M059J (cell line): ENCODE data around the gene KIRREL3. TPM values are rescaled to one million over a fixed set of nuclear protein-coding genes. Genes with fewer than 3 reads are reported as not detected.

Experiments
- DNase-seq: peaks from one replicate; pipeline ENCODE4 v3.0.0-alpha.2; 2012; ENCODE audit warnings: low read depth
- total RNA-seq: library from RNA; depleted of rRNA; stranded (reverse); fragments of >200 nt; shearing (Covaris generic); gene quantifications from 2 replicates; pipeline ENCODE4 v1.2.3, GENCODE V29; 2014

The KIRREL3 gene
- total RNA-seq, 1 experiment from 2014 or later = 9.8 TPM

DNA sequence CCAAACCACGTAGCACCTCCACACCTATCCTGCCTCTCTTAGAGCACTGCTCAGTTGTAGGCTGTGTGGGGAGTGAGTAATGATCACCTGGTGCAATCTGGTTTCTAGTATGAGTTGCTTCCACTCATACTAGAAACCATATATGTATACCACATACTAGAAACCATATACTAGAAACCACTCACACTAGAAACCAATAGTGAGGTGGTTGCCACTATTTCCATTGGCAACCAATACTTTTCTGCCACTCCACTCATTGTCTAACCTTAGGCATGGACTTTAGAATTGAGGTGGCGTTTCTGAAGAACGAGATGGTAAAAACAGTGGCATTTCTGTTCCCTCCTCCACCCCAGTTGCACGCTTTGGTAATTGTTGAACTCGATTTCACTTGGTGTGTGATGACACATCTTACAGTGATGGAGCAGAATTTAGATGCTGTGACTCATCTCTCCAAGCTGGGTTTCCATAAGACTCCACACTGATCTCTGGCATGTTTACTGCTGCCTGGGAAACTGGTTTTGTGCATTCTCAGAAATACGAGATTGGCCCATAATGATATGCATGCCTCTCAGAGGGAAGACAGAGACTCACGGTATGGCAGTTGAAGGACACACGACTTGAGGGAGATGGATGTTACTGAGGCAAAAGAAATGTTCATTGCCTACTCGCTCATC, 82.9 kb downstream of the KIRREL3 start:
- DNase-seq = peak; percentile 99

GRCh38 chr11:126915430-126915829, 85.1 kb downstream of the KIRREL3 start:
- DNase-seq = no peak

GRCh38 chr11:126914941-126915340, 85.6 kb downstream of the KIRREL3 start:
- no peak for DNase-seq

DNA sequence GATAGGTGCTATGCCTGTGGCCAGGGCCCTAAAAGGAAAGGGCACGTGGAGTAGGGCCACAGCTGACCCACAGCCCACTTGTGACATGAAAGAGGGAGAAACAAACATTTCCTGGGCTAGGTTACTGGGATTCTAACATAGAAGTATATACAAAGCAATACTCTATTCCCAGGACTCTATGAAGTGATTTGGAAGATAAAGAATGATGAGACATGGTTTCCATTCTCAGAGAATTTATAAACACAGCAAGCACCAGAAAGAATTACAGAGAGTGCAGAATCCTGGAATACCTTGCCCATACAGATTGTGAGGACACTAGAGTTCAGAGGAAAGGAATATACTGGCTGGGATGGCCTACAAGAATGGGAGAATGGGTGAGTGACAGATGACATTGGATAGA, 86.4 kb downstream of the KIRREL3 start:
- no peak for DNase-seq

DNA sequence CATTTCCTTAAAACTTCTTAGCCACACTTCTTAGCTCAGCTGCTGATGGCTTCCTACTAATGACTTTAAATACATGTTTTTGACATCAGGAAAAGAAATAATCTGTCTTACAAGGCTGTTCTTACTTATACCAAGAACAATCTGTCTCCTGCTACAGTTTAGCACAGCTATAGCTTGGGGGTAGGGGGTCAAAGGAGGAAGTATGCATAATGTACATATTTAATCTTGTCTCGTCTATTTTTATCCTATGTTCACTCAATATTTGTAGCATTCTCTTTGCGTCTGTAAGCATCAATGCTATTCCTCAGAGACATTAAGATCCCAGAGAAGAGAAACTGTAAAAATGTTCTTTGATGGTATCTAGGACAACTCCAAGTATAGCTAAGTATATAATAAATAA, 96.0 kb downstream of the KIRREL3 start:
- no peak for DNase-seq

GRCh38 chr11:126901783-126902182, 98.8 kb downstream of the KIRREL3 start:
- no peak for DNase-seq

GRCh38 chr11:126899961-126900748, 100.4 kb downstream of the KIRREL3 start:
- no peak for DNase-seq

GRCh38 chr11:126898802-126899201, 101.8 kb downstream of the KIRREL3 start:
- DNase-seq = no peak

GRCh38 chr11:126897430-126897829, 103.1 kb downstream of the KIRREL3 start:
- DNase-seq = no peak

GRCh38 chr11:126896025-126896424, 104.5 kb downstream of the KIRREL3 start:
- DNase-seq = no peak

DNA sequence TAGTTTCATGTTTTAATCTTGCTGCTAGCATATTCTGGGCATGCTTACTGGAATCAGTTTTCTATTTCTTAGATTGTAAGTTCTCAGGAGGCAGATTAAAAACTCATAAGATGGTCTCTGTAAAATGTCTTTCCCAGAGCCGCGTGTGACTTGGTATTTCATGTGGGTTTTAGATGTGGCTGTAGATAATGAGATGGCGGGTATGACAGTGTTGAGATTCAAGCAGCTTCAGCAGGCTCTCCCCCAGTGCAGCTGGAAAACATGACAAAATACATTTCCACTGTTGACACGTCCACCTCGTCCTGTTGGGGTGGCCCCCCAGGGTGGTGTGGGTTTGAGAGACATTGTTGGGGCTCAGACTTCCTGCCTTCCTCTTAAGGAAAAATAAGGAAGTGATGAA, 106.8 kb downstream of the KIRREL3 start:
- peak; percentile 50 for DNase-seq

DNA sequence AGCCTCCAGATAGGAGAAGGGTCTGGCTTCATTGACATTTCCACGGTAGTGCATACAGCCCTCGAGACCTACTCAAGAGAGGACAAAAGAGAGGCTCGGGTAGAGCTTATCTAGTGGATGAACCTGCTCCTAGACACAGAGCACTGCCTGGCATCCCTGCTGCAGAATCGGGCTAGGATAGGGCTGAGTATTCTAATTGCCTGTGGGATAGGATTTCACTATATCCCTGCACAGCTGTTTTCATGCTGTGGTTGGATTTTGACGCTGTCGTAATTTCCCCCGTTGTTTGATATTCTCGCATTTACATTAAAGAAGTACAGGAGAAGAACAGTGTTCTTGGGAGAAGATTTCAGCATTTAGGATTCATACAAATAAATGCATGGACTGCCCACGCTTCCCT, 107.8 kb downstream of the KIRREL3 start:
- no peak for DNase-seq

GRCh38 chr11:126891556-126892217, 108.9 kb downstream of the KIRREL3 start:
- peak; percentile 51 for DNase-seq

DNA sequence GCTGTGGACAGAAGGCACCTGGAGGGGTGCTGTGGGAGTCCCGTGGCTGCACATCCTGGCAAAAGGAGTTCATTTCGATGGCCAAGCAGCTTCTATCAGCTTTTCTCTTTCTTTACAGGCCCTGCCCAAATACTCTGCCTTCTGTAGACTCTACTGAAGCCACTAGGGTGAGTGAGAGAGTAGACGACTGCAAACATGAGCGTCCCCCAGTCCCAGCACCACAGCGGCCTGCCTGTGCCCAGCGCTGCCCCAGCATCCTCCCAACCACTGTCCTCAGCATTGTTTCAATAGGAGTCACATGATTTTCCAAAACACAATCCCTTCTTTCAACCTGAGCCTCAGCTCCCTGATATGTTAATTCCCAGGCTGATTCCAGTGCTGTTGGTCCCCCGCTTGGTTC, 110.0 kb downstream of the KIRREL3 start:
- no peak for DNase-seq

DNA sequence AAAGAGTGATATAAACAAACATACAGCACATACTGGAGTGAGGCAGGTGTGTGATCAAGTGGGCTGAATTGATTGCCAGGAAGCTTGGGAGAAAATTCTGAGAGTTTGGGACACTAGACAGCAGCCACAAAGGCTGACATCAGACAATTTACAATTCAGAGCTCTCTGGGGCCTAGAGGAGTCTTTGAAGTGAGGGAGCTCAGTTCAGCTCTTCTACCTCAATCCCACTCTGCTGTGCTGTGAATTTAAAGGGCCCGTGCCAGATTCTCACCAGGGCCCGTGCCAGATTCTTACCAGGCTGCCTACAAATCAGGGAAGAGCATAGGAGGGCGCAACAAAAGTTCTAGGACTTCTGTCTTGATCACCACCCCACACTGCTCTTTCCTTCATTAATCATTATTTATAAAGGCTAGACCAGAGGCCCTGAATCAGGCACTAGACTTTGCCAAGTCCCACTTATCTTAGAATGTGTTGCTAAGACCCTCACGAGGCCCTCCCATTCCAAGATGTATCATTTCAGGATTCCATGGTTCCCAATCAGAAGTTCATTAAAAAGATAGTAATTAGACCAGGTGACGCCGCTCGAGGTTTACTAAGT, 112.4 kb downstream of the KIRREL3 start:
- DNase-seq = no peak

GRCh38 chr11:126886636-126887035, 113.9 kb downstream of the KIRREL3 start:
- DNase-seq = no peak

DNA sequence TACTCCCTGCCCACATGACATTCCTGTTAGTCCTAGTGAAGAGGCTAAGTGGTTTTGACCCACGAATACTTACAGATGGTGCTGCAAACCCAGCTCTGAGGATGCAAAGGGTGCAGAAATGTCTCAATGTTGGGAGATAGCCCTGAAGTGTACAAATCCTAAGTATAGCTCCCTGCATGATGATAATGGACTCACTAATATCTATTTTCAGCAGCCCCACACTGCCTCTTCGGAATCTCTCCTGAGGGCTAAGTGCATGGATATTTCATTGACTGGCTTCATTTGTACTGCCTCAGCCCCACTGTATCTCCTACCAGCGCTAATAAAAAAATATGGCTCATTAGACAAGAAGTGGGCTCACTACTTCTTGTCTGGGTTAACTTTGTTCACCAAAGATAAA, 114.5 kb downstream of the KIRREL3 start:
- DNase-seq = no peak

- DNase-seq = peak; percentile 36
Measured at GRCh38 chr11:126884594-126884993, 116.0 kb downstream of the KIRREL3 start.

DNA sequence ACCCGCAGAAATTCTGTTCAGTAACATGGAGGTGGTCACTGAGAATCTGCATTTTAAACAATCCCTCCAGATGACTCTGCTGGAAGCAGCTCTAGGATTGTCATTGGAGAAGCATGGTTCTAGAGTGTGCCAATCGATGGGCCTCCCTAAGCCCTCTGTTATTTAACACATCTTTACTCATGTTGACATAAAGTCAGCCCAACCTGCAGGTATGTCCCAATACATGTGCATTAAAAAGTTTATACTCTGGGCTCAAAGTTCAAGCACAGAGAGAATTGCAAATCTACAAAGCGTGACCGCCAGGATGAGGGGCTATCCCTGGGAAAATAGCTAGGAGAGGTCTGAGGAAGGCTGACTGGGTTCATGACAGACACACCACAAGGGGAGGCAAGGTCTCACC, 116.4 kb downstream of the KIRREL3 start:
- DNase-seq = no peak

GRCh38 chr11:126880872-126881271, 119.7 kb downstream of the KIRREL3 start:
- DNase-seq = no peak

DNA sequence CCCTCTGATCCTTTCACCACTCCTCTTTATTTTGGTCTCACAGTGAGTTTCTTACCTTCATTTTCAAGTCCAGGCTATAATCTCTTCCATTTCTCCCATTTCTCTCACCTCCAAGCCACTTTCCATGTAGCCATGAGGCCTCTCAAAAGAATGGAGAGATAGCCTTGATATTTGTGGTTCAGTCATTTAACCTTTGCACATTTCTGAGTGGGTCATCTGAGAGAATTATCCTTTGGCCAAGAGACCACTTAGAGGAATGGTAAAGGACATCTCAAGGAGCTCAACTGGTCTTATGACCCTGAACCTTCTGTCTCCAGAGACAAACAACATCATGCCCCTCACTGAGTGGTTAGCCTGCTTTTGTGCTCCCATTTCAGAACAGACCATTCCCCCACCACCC, 121.1 kb downstream of the KIRREL3 start:
- peak; percentile 74 for DNase-seq

- DNase-seq = no peak
Measured at GRCh38 chr11:126878913-126879482, 121.6 kb downstream of the KIRREL3 start.
